ENCODE measurements around the gene RBM15B.

DNA sequence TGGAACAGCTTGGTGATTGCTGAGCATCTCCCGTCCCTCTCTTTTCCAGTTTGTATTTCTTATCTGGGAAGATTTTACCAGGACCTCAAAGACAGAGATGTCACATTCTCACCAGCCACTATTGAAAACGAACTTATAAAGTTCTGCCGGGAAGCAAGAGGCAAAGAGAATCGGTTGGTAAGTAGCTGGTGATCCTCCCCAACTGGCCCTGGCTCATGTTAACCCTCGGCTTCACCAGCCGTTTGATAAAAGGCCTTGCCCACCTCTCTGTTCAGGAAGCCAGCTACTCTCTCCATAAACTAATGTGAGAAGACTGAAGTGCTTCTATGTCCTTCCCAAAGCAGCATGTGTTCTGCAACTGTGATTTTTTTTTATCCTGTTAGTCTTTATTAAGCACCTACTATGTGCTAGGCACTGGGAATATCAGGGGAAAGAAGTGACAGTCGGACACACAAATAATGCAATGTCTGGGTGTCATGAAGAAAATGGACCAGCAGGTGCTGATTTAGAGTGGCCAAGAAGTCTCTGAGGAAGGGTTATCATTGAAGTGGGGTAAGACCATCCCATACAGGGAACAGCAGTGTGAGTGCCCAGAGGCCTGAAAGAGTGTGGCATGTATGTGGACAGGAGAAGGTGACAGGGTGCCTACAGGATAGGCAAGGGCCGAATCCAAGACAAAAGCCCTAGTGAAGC is 4.8 kb upstream of the RBM15B start:
- TF ChIP-seq, protein P1, sequence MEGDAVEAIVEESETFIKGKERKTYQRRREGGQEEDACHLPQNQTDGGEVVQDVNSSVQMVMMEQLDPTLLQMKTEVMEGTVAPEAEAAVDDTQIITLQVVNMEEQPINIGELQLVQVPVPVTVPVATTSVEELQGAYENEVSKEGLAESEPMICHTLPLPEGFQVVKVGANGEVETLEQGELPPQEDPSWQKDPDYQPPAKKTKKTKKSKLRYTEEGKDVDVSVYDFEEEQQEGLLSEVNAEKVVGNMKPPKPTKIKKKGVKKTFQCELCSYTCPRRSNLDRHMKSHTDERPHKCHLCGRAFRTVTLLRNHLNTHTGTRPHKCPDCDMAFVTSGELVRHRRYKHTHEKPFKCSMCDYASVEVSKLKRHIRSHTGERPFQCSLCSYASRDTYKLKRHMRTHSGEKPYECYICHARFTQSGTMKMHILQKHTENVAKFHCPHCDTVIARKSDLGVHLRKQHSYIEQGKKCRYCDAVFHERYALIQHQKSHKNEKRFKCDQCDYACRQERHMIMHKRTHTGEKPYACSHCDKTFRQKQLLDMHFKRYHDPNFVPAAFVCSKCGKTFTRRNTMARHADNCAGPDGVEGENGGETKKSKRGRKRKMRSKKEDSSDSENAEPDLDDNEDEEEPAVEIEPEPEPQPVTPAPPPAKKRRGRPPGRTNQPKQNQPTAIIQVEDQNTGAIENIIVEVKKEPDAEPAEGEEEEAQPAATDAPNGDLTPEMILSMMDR (IDR thresholded peaks at IDR 0.05; ENCODE audit: low read depth, low read length): no peak
- no peak for TF ChIP-seq EZH2phosphoT487 (IDR thresholded peaks at IDR 0.05; ENCODE audit: low read depth)
